PC-3 (cell line): Measurements from ENCODE around the gene RFX7. TPM values are rescaled to one million over a fixed set of nuclear protein-coding genes. Genes with fewer than 3 reads are reported as not detected.

ENCODE experiments used
- ATAC-seq: fragments of 200-7000 bp; cut with Tn5 transposase; 2 replicates; pipeline ENCODE4 v1.9.1; 2020; ENCODE audit warnings: mild to moderate bottlenecking, moderate library complexity
- BruUV-seq: library from RNA; stranded (reverse); fragments of 400-500 nt; replicated peaks from 2 replicates; lab custom pipeline; 2021; lab: Mats Ljungman, UMichigan
- CTCF ChIA-PET: fragments of 300-600 bp; sonication (Branson Sonifier 250); formaldehyde crosslinking; loops from one replicate; lab custom pipeline; 2022; ENCODE audit warnings: antibody characterized with exemption; lab: Charles Lee
- POLR2A ChIA-PET: fragments of 300-600 bp; sonication (Branson Sonifier 250); formaldehyde crosslinking; loops from one replicate; lab custom pipeline; 2022; ENCODE audit warnings: antibody characterized with exemption; ENCODE audit not compliant: unreplicated experiment; lab: Charles Lee
- DNase-seq: peaks from one replicate; pipeline ENCODE4 v3.0.0-alpha.2; 2015
- H2AFZ ChIP-seq: fragments of 300-600 bp; sonication (generic); 2 replicates; pipeline ENCODE4 v1.6.0; 2016; ENCODE audit warnings: antibody characterized with exemption, low read length
- H3F3A ChIP-seq: fragments of 300-600 bp; sonication (generic); one replicate; pipeline ENCODE4 v1.6.0; 2017; ENCODE audit warnings: antibody characterized with exemption, low read length, control low read depth, mild to moderate bottlenecking; ENCODE audit not compliant: unreplicated experiment
- H3K27ac ChIP-seq: fragments of 300-600 bp; sonication (generic); 2 replicates; pipeline ENCODE4 v1.5.1; 2016; ENCODE audit warnings: mild to moderate bottlenecking, low read length
- H3K27me3 ChIP-seq: fragments of 300-600 bp; sonication (generic); 2 replicates; pipeline ENCODE4 v1.6.1; 2016; ENCODE audit warnings: low read length, mixed read lengths
- H3K36me3 ChIP-seq: fragments of 300-600 bp; sonication (generic); 2 replicates; pipeline ENCODE4 v1.6.1; 2016; ENCODE audit warnings: low read depth, mixed run types, low read length, mixed read lengths
- H3K4me1 ChIP-seq: fragments of 300-600 bp; sonication (generic); 2 replicates; pipeline ENCODE4 v1.5.1; 2016; ENCODE audit warnings: low read length; ENCODE audit not compliant: insufficient read depth
- H3K4me2 ChIP-seq: fragments of 300-600 bp; sonication (generic); 2 replicates; pipeline ENCODE4 v1.6.0; 2016; ENCODE audit warnings: low read length
- H3K4me3 ChIP-seq: fragments of 300-600 bp; sonication (generic); 2 replicates; pipeline ENCODE4 v1.5.1; 2016; ENCODE audit warnings: mild to moderate bottlenecking, low read length, mixed read lengths
- H3K79me2 ChIP-seq: fragments of 300-600 bp; sonication (generic); 2 replicates; pipeline ENCODE4 v1.6.1; 2017; ENCODE audit warnings: low read length, mixed read lengths
- H3K9ac ChIP-seq: fragments of 300-600 bp; sonication (generic); 2 replicates; pipeline ENCODE4 v1.6.0; 2016; ENCODE audit warnings: mild to moderate bottlenecking, low read length
- H3K9me2 ChIP-seq: fragments of 300-600 bp; sonication (generic); replicated peaks from 2 replicates; pipeline ENCODE4 v1.6.1; 2016; ENCODE audit warnings: mixed run types, low read length, mixed read lengths
- H3K9me3 ChIP-seq: fragments of 300-600 bp; sonication (generic); 2 replicates; pipeline ENCODE4 v1.6.1; 2016; ENCODE audit warnings: low read length, mixed read lengths
- H4K20me1 ChIP-seq: fragments of 300-600 bp; sonication (generic); 2 replicates; pipeline ENCODE4 v1.6.1; 2016; ENCODE audit warnings: low read length, mixed read lengths
- CTCF ChIP-seq: fragments of 300-600 bp; sonication (generic); conservative IDR thresholded peaks from 2 replicates; pipeline ENCODE4 v1.5.1; 2017; ENCODE audit warnings: antibody characterized with exemption, low read depth, mild to moderate bottlenecking, low read length
- EZH2 ChIP-seq: fragments of 300-600 bp; sonication (generic); IDR thresholded peaks from one replicate; pipeline ENCODE4 v1.6.1; 2017; ENCODE audit warnings: antibody characterized with exemption, mild to moderate bottlenecking, low read length; ENCODE audit not compliant: unreplicated experiment
- EZH2phosphoT487 ChIP-seq: fragments of 300-600 bp; sonication (generic); IDR thresholded peaks from 2 replicates; pipeline ENCODE4 v1.6.1; 2018; ENCODE audit warnings: mild to moderate bottlenecking, antibody characterized with exemption, low read length, borderline replicate concordance
- intact Hi-C: fragments of 100-400 bp; cut with micrococcal nuclease; formaldehyde crosslinking; loops from 2 replicates; pipeline ENCODE4 v1.9.0; 2023
- total RNA-seq: library from RNA; depleted of rRNA; stranded (reverse); fragments of >200 nt; gene quantifications from 2 replicates; pipeline ENCODE4 v1.2.3, GENCODE V29; 2014

RFX7 gene
- total RNA-seq, 1 experiment from 2014 or later: 2.8 TPM

GRCh38 chr15:56095406-56095805 is 148.3 kb downstream of the RFX7 start:
- no peak overlapping the region for H3K4me3 ChIP-seq
- no peaks in the 10 kb centered on the region for H3K9me2 ChIP-seq
- ATAC-seq (no peak), DNase-seq (no peak)
- H3K27me3 ChIP-seq: no peaks in the 10 kb centered on the region
- H3K4me1 ChIP-seq: no peaks in the 10 kb centered on the region
- peaks cover 12% of the 10 kb centered on the region for H3K36me3 ChIP-seq
- TF ChIP-seq EZH2phosphoT487 (no peak), CTCF (no peak), EZH2 (no peak)
- ChIA-PET POLR2A (no interaction called here), CTCF (no interaction called here)
- no peaks in the 10 kb centered on the region for H3F3A ChIP-seq
- H3K79me2 ChIP-seq: no peaks in the 10 kb centered on the region
- no peaks in the 10 kb centered on the region for H4K20me1 ChIP-seq
- intact Hi-C loops: loop anchor here (5.0 kb wide), 1 partner anchor 33 kb away; no protein-coding TSS in a partner anchor
- no TSS peak for BruUV-seq
- no peaks in the 10 kb centered on the region for H3K9me3 ChIP-seq
- no peak overlapping the region for H3K9ac ChIP-seq
- no peak overlapping the region for H3K4me2 ChIP-seq
- no peak overlapping the region for H2AFZ ChIP-seq
- no peak overlapping the region for H3K27ac ChIP-seq

GRCh38 chr15:56094171-56094570 is 149.5 kb downstream of the RFX7 start:
- H3K4me1 ChIP-seq: no peaks in the 10 kb centered on the region
- H3K27ac ChIP-seq: no peak overlapping the region
- H3K36me3 ChIP-seq: peaks cover 12% of the 10 kb centered on the region
- H3K9me3 ChIP-seq: no peaks in the 10 kb centered on the region
- TF ChIP-seq CTCF: no peak
- no peak for TF ChIP-seq EZH2
- TF ChIP-seq EZH2phosphoT487: no peak
- intact Hi-C loops: no loop called here
- DNase-seq: no peak
- H4K20me1 ChIP-seq: no peaks in the 10 kb centered on the region
- H3K4me3 ChIP-seq: no peak overlapping the region
- no peak overlapping the region for H2AFZ ChIP-seq
- H3K79me2 ChIP-seq: no peaks in the 10 kb centered on the region
- ChIA-PET POLR2A (no interaction called here), CTCF (no interaction called here)
- no TSS peak for BruUV-seq
- no peak overlapping the region for H3K9ac ChIP-seq
- H3K9me2 ChIP-seq: no peaks in the 10 kb centered on the region
- no peak overlapping the region for H3K4me2 ChIP-seq
- no peaks in the 10 kb centered on the region for H3K27me3 ChIP-seq
- no peak for ATAC-seq
- H3F3A ChIP-seq: no peaks in the 10 kb centered on the region

DNA sequence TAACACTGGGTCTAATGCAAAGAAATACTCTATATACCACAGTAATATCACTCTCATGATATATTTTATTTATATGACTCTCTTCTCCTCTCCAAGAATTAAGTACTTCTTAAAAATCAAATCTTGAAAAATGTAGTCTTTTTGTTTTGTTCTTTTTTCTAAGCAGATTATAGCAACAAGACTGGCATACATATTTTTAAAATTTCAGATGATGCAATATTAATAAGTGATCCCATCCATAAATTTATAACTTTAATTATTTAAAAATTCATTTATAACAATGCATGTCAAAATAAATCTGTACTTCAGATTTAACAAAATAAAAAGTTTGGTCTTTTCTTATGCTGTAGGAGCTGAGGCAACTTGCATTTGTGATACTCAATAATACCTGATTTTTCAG is 155.3 kb downstream of the RFX7 start:
- intact Hi-C loops: no loop called here
- no peaks in the 10 kb centered on the region for H3K9me3 ChIP-seq
- DNase-seq: no peak
- no peak overlapping the region for H3K27ac ChIP-seq
- H3K79me2 ChIP-seq: no peaks in the 10 kb centered on the region
- no peak overlapping the region for H3K4me2 ChIP-seq
- CTCF ChIA-PET: no interaction called here
- no peak overlapping the region for H3K9ac ChIP-seq
- no peak overlapping the region for H2AFZ ChIP-seq
- no peak overlapping the region for H3K4me3 ChIP-seq
- no peaks in the 10 kb centered on the region for H3K4me1 ChIP-seq
- no peaks in the 10 kb centered on the region for H3K9me2 ChIP-seq
- no peaks in the 10 kb centered on the region for H4K20me1 ChIP-seq
- no peaks in the 10 kb centered on the region for H3F3A ChIP-seq
- BruUV-seq: no TSS peak
- POLR2A ChIA-PET: no interaction called here
- TF ChIP-seq EZH2phosphoT487 (no peak), CTCF (no peak), EZH2 (no peak)
- no peaks in the 10 kb centered on the region for H3K36me3 ChIP-seq
- ATAC-seq: no peak
- no peaks in the 10 kb centered on the region for H3K27me3 ChIP-seq
